OCI-LY7 (cell line): ENCODE measurements around the gene LPAR4. TPM values are rescaled to one million over a fixed set of nuclear protein-coding genes. Genes with fewer than 3 reads are reported as not detected.

Experiments used
- BruUV-seq: library from RNA; stranded (reverse); fragments of 400-500 nt; replicated peaks from 2 replicates; lab custom pipeline; 2021; lab: Mats Ljungman, UMichigan
- CTCF ChIA-PET: fragments of 300-600 bp; sonication (Branson Sonifier 250); formaldehyde crosslinking; loops from one replicate; lab custom pipeline; 2022; ENCODE audit warnings: antibody characterized with exemption; ENCODE audit not compliant: unreplicated experiment; lab: Charles Lee
- POLR2A ChIA-PET: fragments of 300-600 bp; sonication (Branson Sonifier 250); formaldehyde crosslinking; loops from one replicate; lab custom pipeline; 2022; ENCODE audit warnings: antibody characterized with exemption; lab: Charles Lee
- DNase-seq: peaks from one replicate; pipeline ENCODE4 v3.0.0-alpha.2; 2015; ENCODE audit warnings: low spot score
- H2AFZ ChIP-seq: fragments of 200-600 bp; sonication (generic), shearing (Covaris generic); 2 replicates; pipeline ENCODE4 v1.6.1; 2014; ENCODE audit warnings: mild to moderate bottlenecking, antibody characterized with exemption, low read length, moderate library complexity
- H3K27ac ChIP-seq: fragments of 200-600 bp; sonication (generic); 2 replicates; pipeline ENCODE4 v1.5.1; 2014; ENCODE audit warnings: mixed run types, low read depth, mild to moderate bottlenecking, moderate library complexity, low read length, inconsistent platforms; ENCODE audit not compliant: poor library complexity, severe bottlenecking
- H3K36me3 ChIP-seq: fragments of 200-600 bp; sonication (generic); 2 replicates; pipeline ENCODE4 v1.6.1; 2014; ENCODE audit warnings: mild to moderate bottlenecking, antibody characterized with exemption, low read length, moderate library complexity, mixed read lengths; ENCODE audit not compliant: insufficient read depth
- H3K4me1 ChIP-seq: fragments of 200-600 bp; sonication (generic); 2 replicates; pipeline ENCODE4 v1.5.1; 2014; ENCODE audit warnings: mild to moderate bottlenecking, low read length; ENCODE audit not compliant: insufficient read depth, poor library complexity, severe bottlenecking
- H3K4me2 ChIP-seq: fragments of 200-600 bp; sonication (generic); 2 replicates; pipeline ENCODE4 v1.6.1; 2014; ENCODE audit warnings: mild to moderate bottlenecking, low read length
- H3K4me3 ChIP-seq: fragments of 200-600 bp; sonication (generic); 2 replicates; pipeline ENCODE4 v1.5.1; 2014; ENCODE audit warnings: mild to moderate bottlenecking, low read depth, low read length; ENCODE audit not compliant: poor library complexity, severe bottlenecking
- H3K79me2 ChIP-seq: fragments of 200-600 bp; sonication (generic); 2 replicates; pipeline ENCODE4 v1.6.1; 2016; ENCODE audit warnings: low read depth, mild to moderate bottlenecking, low read length, moderate library complexity, mixed read lengths; ENCODE audit not compliant: insufficient read depth
- H3K9me2 ChIP-seq: fragments of 200-600 bp; sonication (generic); 2 replicates; pipeline ENCODE4 v1.6.1; 2016; ENCODE audit warnings: mild to moderate bottlenecking, low read length, mixed read lengths; ENCODE audit not compliant: insufficient read depth
- H3K9me3 ChIP-seq: fragments of 200-600 bp; sonication (generic); 2 replicates; pipeline ENCODE4 v1.6.1; 2014; ENCODE audit warnings: mild to moderate bottlenecking, mixed run types, low read length, mixed read lengths
- H4K20me1 ChIP-seq: fragments of 200-600 bp; sonication (generic); 2 replicates; pipeline ENCODE4 v1.6.1; 2014; ENCODE audit warnings: mild to moderate bottlenecking, antibody characterized with exemption, low read length, moderate library complexity, mixed read lengths; ENCODE audit not compliant: insufficient read depth
- CTCF ChIP-seq: fragments of 200-600 bp; sonication (generic); conservative IDR thresholded peaks from 2 replicates; pipeline ENCODE4 v1.5.1; 2014; ENCODE audit warnings: mild to moderate bottlenecking, antibody characterized with exemption, low read length, moderate library complexity, mixed read lengths
- EZH2phosphoT487 ChIP-seq: fragments of 200-600 bp; sonication (generic); IDR thresholded peaks from 2 replicates; pipeline ENCODE4 v1.6.1; 2018; ENCODE audit warnings: low read depth, borderline replicate concordance, mild to moderate bottlenecking, mixed run types, antibody characterized with exemption, low read length, moderate library complexity, mixed read lengths
- intact Hi-C: fragments of 100-400 bp; cut with micrococcal nuclease; formaldehyde crosslinking; loops from one replicate; pipeline ENCODE4 v1.10.0; 2022; ENCODE audit not compliant: unreplicated experiment
- total RNA-seq, 2 experiments: library from RNA; depleted of rRNA in 1 of 2; stranded (reverse); fragments of >200 nt in 1 of 2; shearing (Covaris generic) in 1 of 2; gene quantifications; 2 replicates each; pipeline ENCODE4 v1.2.3, GENCODE V29; 2014 to 2022

LPAR4 gene
- total RNA-seq, 2 experiments from 2014 or later: not detected

DNA sequence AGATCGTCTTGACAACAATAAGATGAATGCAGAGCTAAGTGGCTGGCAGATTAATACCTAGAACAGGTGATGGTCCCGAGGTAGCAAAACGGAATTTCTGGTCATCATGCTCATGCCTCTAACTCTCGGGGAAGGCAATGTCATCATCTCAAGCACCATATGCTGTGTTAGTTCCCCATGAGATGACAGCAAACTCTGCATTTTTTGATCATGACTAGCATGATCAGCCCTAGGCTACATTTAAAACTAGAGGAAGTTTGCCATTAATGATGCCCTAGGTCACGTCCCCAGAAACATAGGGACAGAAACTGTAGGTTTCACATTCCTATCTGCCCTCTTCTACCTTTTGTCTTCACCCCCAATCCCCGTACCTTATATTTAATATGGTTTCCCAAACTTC lies 11.6 kb downstream of the LPAR4 start:
- Histone ChIP-seq H3K9me3 (no peaks in the 10 kb centered on the region), H2AFZ (no peak overlapping the region), H3K9me2 (no peaks in the 10 kb centered on the region), H3K36me3 (no peaks in the 10 kb centered on the region), H3K27ac (no peak overlapping the region), H3K79me2 (no peaks in the 10 kb centered on the region), H4K20me1 (no peaks in the 10 kb centered on the region), H3K4me1 (peaks cover 19% of the 10 kb centered on the region), H3K4me3 (no peak overlapping the region), H3K4me2 (no peak overlapping the region)
- BruUV-seq: no TSS peak
- CTCF ChIA-PET: no interaction called here
- no peak for TF ChIP-seq EZH2phosphoT487
- no peak for TF ChIP-seq CTCF
- DNase-seq: no peak
- POLR2A ChIA-PET: no interaction called here
- intact Hi-C loops: loop anchor here (5.0 to 10.0 kb wide), 4 partner anchors 186 to 516 kb away; partner anchors contain the start of gene P2RY10

DNA sequence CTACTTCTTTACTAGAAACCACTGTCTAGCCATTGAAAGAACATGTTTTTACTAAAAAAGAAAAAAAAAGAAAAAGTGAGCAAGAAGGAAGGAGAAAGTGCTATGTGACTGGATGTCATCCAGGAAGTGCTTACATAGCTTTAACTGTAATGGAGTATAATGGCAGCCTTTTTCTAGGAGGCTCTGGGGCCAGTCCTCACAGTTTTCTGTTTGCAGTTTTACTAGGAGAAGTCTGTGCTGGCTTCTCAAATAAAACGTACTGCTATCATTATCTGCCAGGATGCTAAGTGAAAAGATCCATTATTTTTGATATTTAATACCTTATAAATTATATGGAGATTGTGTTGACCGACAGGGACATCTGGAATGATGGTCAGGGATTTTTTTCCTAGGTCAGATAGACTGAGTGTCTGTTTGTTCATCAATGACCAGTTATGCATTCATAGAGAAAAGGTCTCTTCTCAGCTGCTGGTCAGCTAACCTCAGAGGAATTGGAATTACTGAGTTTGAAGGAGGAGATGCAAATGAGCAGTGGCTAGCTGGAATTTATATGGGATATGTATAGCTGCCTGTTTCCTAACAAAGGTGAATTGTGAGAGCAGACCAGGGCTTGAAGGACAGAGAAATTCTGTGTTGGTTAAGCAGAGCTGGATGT lies 21.7 kb downstream of the LPAR4 start:
- TF ChIP-seq CTCF (no peak), EZH2phosphoT487 (no peak)
- Histone ChIP-seq H3K4me2 (no peak overlapping the region), H2AFZ (no peak overlapping the region), H3K79me2 (no peaks in the 10 kb centered on the region), H3K4me3 (no peak overlapping the region), H3K36me3 (no peaks in the 10 kb centered on the region), H3K4me1 (no peaks in the 10 kb centered on the region), H4K20me1 (no peaks in the 10 kb centered on the region), H3K9me2 (no peaks in the 10 kb centered on the region), H3K27ac (no peak overlapping the region), H3K9me3 (no peaks in the 10 kb centered on the region)
- intact Hi-C loops: no loop called here
- POLR2A ChIA-PET: no interaction called here
- no peak for DNase-seq
- no TSS peak for BruUV-seq
- CTCF ChIA-PET: no interaction called here

- no peaks in the 10 kb centered on the region for H3K36me3 ChIP-seq
- no peaks in the 10 kb centered on the region for H3K9me3 ChIP-seq
- intact Hi-C loops: no loop called here
- BruUV-seq: no TSS peak
- no peaks in the 10 kb centered on the region for H3K79me2 ChIP-seq
- H4K20me1 ChIP-seq: no peaks in the 10 kb centered on the region
- no peaks in the 10 kb centered on the region for H3K9me2 ChIP-seq
- no peak overlapping the region for H3K27ac ChIP-seq
- no peak overlapping the region for H3K4me2 ChIP-seq
- no peak overlapping the region for H2AFZ ChIP-seq
- DNase-seq: no peak
- no peaks in the 10 kb centered on the region for H3K4me1 ChIP-seq
- no peak for TF ChIP-seq EZH2phosphoT487
- no peak for TF ChIP-seq CTCF
- ChIA-PET CTCF (no interaction called here), POLR2A (interaction anchor here (0.6 kb wide), 1 partner anchor 556 kb away, joined by 3 read pairs; no protein-coding TSS in a partner anchor)
- no peak overlapping the region for H3K4me3 ChIP-seq
These were observed 22.4 kb downstream of the LPAR4 start for GRCh38 chrX:78769946-78770345.
